ENCODE measurements around the gene OARD1.

DNA sequence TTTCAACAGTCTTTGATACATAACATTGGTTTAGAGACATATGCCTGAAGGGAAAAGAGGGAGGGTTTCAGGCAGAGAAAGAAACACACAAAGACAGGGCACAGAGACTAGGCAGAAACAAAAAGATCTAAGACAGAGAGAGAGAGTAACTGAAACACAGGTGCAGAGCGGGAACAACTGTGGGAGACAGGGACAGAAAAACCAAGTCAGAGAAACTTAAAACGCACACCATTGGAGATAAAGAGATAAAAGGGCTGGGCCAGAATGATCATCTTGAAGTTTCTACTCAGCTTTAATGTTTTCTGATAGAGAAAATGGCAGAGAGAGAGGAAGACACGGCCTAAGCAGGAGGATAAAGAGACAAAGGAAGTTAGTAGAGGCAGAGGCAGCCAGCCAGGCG lies 44.9 kb downstream of the OARD1 start:
- TF ChIP-seq POLR2A (IDR thresholded peaks at IDR 0.05; ENCODE audit: low read depth) (no peak), EP300 (IDR thresholded peaks at IDR 0.05) (no peak)

Measured in esophagus muscularis mucosa (tissue), 2 donors.